ENCODE measurements around the gene TTLL3.
"Not testable (repeated sequence)": the region's sequence is repeated elsewhere in the genome, so short reads cannot be mapped to it uniquely, and the experiment has no call there.

Gene TTLL3

DNA sequence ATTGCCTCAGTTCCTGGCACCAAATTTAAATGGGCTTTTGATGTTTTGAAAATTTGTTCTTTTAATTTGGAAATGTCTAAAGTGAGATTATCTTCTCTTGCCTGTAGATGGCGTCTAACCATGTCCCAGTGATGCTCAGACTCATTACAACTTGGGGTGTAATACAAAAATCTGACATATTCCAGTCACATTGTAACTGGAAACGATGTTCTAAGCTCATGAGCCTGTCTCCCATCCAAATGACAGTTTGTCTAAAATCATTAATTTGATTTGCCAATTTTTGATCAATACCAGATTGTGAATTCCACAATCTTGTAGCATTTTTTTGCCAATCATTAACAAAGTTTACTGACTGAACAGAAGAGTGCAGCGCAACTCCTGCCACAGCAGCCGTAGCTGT, 38.8 kb downstream of the TTLL3 start:
- H3K79me2 ChIP-seq (ENCODE audit: low read length); H3K4me3 ChIP-seq (ENCODE audit: low read length); H3K27me3 ChIP-seq (ENCODE audit: low read depth, low read length); H4K20me1 ChIP-seq (ENCODE audit: insufficient read depth, low read length); H3K9me3 ChIP-seq (ENCODE audit: insufficient read depth, low read length); H3K27ac ChIP-seq (ENCODE audit: low read length); H3K9ac ChIP-seq (ENCODE audit: low read length); H3K36me3 ChIP-seq (replicated peaks; ENCODE audit: low read depth, low read length); H2AFZ ChIP-seq (ENCODE audit: low read depth, low read length): not testable (repeated sequence)
- peak overlapping the region; percentile 32 for H3K4me2 ChIP-seq (ENCODE audit: low read length)
- TF ChIP-seq, protein P1, sequence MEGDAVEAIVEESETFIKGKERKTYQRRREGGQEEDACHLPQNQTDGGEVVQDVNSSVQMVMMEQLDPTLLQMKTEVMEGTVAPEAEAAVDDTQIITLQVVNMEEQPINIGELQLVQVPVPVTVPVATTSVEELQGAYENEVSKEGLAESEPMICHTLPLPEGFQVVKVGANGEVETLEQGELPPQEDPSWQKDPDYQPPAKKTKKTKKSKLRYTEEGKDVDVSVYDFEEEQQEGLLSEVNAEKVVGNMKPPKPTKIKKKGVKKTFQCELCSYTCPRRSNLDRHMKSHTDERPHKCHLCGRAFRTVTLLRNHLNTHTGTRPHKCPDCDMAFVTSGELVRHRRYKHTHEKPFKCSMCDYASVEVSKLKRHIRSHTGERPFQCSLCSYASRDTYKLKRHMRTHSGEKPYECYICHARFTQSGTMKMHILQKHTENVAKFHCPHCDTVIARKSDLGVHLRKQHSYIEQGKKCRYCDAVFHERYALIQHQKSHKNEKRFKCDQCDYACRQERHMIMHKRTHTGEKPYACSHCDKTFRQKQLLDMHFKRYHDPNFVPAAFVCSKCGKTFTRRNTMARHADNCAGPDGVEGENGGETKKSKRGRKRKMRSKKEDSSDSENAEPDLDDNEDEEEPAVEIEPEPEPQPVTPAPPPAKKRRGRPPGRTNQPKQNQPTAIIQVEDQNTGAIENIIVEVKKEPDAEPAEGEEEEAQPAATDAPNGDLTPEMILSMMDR (IDR thresholded peaks at IDR 0.05; ENCODE audit: low read depth, low read length), result peak; percentile 44
- peaks cover 12% of the 10 kb centered on the region for H3K4me1 ChIP-seq (ENCODE audit: low read length)

DNA sequence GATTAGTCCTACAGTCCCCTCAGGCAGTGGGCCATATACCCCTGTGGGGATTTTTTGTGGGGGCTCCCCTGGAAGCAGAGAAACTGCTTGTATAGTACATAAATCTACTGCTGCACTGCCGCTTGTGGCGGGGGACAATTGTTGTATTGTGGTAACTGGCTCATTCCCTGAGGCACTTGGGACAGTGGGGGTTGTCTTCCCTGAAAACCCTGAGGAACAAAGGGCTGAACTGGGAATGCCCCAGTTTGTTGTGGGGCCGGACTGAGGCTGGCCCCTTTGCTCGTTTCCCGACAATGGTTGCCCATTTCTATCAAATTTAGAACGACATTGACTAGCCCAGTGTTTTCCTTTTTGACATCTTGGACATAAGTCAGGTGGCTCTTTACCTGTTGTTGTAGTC, 41.3 kb downstream of the TTLL3 start:
- H3K4me1 ChIP-seq (ENCODE audit: low read length); H3K36me3 ChIP-seq (replicated peaks; ENCODE audit: low read depth, low read length); H3K9ac ChIP-seq (ENCODE audit: low read length); H3K27ac ChIP-seq (ENCODE audit: low read length); H3K4me3 ChIP-seq (ENCODE audit: low read length); H3K4me2 ChIP-seq (ENCODE audit: low read length); H3K9me3 ChIP-seq (ENCODE audit: insufficient read depth, low read length); H3K79me2 ChIP-seq (ENCODE audit: low read length); H2AFZ ChIP-seq (ENCODE audit: low read depth, low read length); H4K20me1 ChIP-seq (ENCODE audit: insufficient read depth, low read length); H3K27me3 ChIP-seq (ENCODE audit: low read depth, low read length): not testable (repeated sequence)

DNA sequence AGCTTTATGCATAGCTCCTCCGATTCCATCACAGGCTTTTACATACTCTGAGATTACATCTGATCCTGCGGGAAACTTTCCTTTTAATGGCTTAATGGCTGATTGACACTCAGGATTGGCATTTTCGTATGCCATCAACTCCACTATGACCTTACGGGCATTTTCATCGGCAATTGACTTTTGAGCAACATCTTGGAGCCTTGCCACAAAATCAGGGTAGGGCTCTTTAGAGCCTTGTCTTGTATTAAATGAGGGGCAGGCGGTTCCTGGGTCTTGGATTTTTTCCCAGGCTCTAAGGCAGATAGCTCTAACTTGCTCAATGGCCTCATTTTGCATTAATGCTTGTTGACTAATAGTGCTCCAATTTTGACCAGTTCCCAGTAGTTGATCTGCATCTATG, 41.9 kb downstream of the TTLL3 start:
- not testable (repeated sequence) for H2AFZ ChIP-seq (ENCODE audit: low read depth, low read length); H3K9ac ChIP-seq (ENCODE audit: low read length); H3K4me2 ChIP-seq (ENCODE audit: low read length); H3K27ac ChIP-seq (ENCODE audit: low read length); H3K4me3 ChIP-seq (ENCODE audit: low read length); H3K36me3 ChIP-seq (replicated peaks; ENCODE audit: low read depth, low read length); H3K79me2 ChIP-seq (ENCODE audit: low read length); H3K9me3 ChIP-seq (ENCODE audit: insufficient read depth, low read length); H3K27me3 ChIP-seq (ENCODE audit: low read depth, low read length); H3K4me1 ChIP-seq (ENCODE audit: low read length); H4K20me1 ChIP-seq (ENCODE audit: insufficient read depth, low read length)

DNA sequence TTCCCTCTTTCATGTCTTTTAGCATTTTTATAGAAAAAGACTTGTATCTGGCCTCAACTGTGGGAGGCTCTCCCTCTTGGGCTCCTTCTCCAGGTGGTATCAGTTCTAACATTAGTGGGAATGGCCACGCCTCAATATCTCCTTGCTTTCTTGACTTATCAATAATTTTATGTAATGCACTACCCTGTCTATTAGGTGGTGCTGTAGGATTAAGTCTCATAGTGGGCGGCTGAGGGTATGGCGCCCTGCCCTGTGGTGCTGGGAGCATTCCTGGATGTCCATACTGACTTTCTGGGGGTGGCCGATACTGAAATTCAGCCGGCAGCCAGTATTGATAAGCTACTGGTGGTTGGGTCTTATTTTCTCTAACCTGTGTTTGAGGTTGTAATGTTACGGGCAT, 42.5 kb downstream of the TTLL3 start:
- H3K9ac ChIP-seq (ENCODE audit: low read length), result no peak overlapping the region
- H4K20me1 ChIP-seq (ENCODE audit: insufficient read depth, low read length), result no peaks in the 10 kb centered on the region
- H3K4me1 ChIP-seq (ENCODE audit: low read length), result 0 out of 2 replicates have a peak, but pooled peaks cover 3% of the 10 kb centered on the region
- no peaks in the 10 kb centered on the region for H3K9me3 ChIP-seq (ENCODE audit: insufficient read depth, low read length)
- no peaks in the 10 kb centered on the region for H3K36me3 ChIP-seq (replicated peaks; ENCODE audit: low read depth, low read length)
- H3K27me3 ChIP-seq (ENCODE audit: low read depth, low read length), result 0 out of 2 replicates have a peak, but pooled peaks cover 5% of the 10 kb centered on the region
- no peak overlapping the region for H3K27ac ChIP-seq (ENCODE audit: low read length)
- H2AFZ ChIP-seq (ENCODE audit: low read depth, low read length), result no peak overlapping the region
- H3K4me2 ChIP-seq (ENCODE audit: low read length), result no peak overlapping the region
- no peaks in the 10 kb centered on the region for H3K79me2 ChIP-seq (ENCODE audit: low read length)
- H3K4me3 ChIP-seq (ENCODE audit: low read length), result no peak overlapping the region
- TF ChIP-seq EZH2phosphoT487 (IDR thresholded peaks at IDR 0.05; ENCODE audit: low read depth), result no peak
- TF ChIP-seq, protein P1 (IDR thresholded peaks at IDR 0.05; ENCODE audit: low read depth, low read length), result no peak

DNA sequence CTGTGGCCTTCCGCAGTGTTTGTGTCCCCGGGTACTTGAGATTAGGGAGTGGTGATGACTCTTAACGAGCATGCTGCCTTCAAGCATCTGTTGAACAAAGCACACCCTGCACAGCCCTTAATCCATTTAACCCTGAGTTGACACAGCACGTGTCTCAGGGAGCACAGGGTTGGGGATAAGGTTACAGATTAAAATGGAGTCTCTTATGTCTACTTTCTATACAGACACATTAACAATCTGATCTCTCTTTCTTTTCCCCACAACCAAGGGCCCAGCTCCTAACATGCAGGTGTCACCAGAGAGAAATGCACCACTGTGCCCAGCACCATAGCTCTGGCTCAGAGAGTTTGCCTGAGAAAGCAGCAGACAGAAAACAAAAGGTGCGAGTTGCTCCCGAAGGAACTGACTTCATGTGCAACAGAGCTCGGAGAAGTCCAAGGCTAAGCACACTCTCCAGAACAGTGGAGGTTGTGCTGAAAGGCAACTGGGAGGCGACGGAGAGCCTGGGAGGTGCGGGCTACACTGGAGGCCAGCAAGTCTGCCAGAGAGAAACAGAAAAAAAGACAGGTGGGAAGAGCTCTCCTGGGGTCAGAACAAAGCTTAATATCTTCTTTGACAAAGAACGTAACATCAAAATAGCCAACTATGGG, 44.4 kb downstream of the TTLL3 start:
- not testable (repeated sequence) for H3K36me3 ChIP-seq (replicated peaks; ENCODE audit: low read depth, low read length); H3K27me3 ChIP-seq (ENCODE audit: low read depth, low read length); H3K79me2 ChIP-seq (ENCODE audit: low read length); H3K4me2 ChIP-seq (ENCODE audit: low read length); H2AFZ ChIP-seq (ENCODE audit: low read depth, low read length); H3K4me3 ChIP-seq (ENCODE audit: low read length); H3K9ac ChIP-seq (ENCODE audit: low read length); H4K20me1 ChIP-seq (ENCODE audit: insufficient read depth, low read length); H3K9me3 ChIP-seq (ENCODE audit: insufficient read depth, low read length); H3K4me1 ChIP-seq (ENCODE audit: low read length); H3K27ac ChIP-seq (ENCODE audit: low read length)
